Smooth muscle cell (in vitro differentiated cells): ENCODE results near the gene DIPK1B. TPM values are rescaled to one million over a fixed set of nuclear protein-coding genes. Genes with fewer than 3 reads are reported as not detected.
"Not testable (repeated sequence)": the region's sequence is repeated elsewhere in the genome, so short reads cannot be mapped to it uniquely, and the experiment has no call there.

Source experiments
- DNase-seq: peaks from one replicate; lab custom pipeline; 2025; ENCODE audit not compliant: unreplicated experiment; lab: John Stamatoyannopoulos, UW
- H2AFZ ChIP-seq: fragments of 200-600 bp; sonication (generic); 2 replicates; pipeline ENCODE4 v1.6.0; 2016; ENCODE audit warnings: antibody characterized with exemption, low read depth, mild to moderate bottlenecking
- H3F3A ChIP-seq: fragments of 200-600 bp; sonication (generic); 2 replicates; pipeline ENCODE4 v1.6.0; 2017; ENCODE audit warnings: antibody characterized with exemption, low read depth
- H3K27ac ChIP-seq: fragments of 200-600 bp; sonication (generic); 2 replicates; pipeline ENCODE4 v1.5.1; 2016; ENCODE audit warnings: low read depth, mild to moderate bottlenecking
- H3K27me3 ChIP-seq: fragments of 200-600 bp; sonication (generic); 2 replicates; pipeline ENCODE4 v1.6.1; 2016; ENCODE audit warnings: low read depth, mild to moderate bottlenecking
- H3K36me3 ChIP-seq: fragments of 200-600 bp; sonication (generic); 2 replicates; pipeline ENCODE4 v1.5.1; 2016; ENCODE audit warnings: low read depth
- H3K4me1 ChIP-seq: fragments of 200-600 bp; sonication (generic); 2 replicates; pipeline ENCODE4 v1.5.1; 2016; ENCODE audit warnings: low read depth
- H3K4me2 ChIP-seq: fragments of 200-600 bp; sonication (generic); 2 replicates; pipeline ENCODE4 v1.6.0; 2016; ENCODE audit warnings: mild to moderate bottlenecking
- H3K4me3 ChIP-seq: fragments of 200-600 bp; sonication (generic); 2 replicates; pipeline ENCODE4 v1.5.1; 2016; ENCODE audit warnings: mild to moderate bottlenecking
- H3K79me2 ChIP-seq: fragments of 200-600 bp; sonication (generic); 2 replicates; pipeline ENCODE4 v1.6.0; 2016; ENCODE audit warnings: low read depth, mild to moderate bottlenecking
- H3K9ac ChIP-seq: fragments of 200-600 bp; sonication (generic); 2 replicates; pipeline ENCODE4 v1.6.0; 2016; ENCODE audit warnings: low read depth
- H3K9me3 ChIP-seq: fragments of 200-600 bp; sonication (generic); replicated peaks from 2 replicates; pipeline ENCODE4 v1.5.1; 2016; ENCODE audit warnings: low read depth
- H4K20me1 ChIP-seq: fragments of 200-600 bp; sonication (generic); 2 replicates; pipeline ENCODE4 v1.6.0; 2016; ENCODE audit warnings: low read depth
- WGBS: methylation state at CpG from one replicate; pipeline ENCODE4 v1.1.7; 2016; ENCODE audit warnings: low lambda C conversion rate; 5-methylcytosine and 5-hydroxymethylcytosine counted together
- polyA plus RNA-seq: library from polyadenylated mRNA; unstranded; fragments of >200 nt; fragmentation: Nextera tagmentation; extraction: Ambion mirVana; gene quantifications from 2 replicates; pipeline ENCODE4 v1.2.1, GENCODE V29; 2016
- total RNA-seq: library from RNA; depleted of rRNA; stranded (reverse); fragments of >200 nt; gene quantifications from 2 replicates; pipeline ENCODE4 v1.2.3, GENCODE V29; 2014
- TF ChIP-seq, protein P1 (sequence below): fragments of 200-600 bp; sonication (generic); IDR thresholded peaks from 2 replicates; pipeline ENCODE4 v1.5.1; 2017; ENCODE audit warnings: borderline replicate concordance, mild to moderate bottlenecking, antibody characterized with exemption; ENCODE audit not compliant: insufficient read depth, poor library complexity, severe bottlenecking

DIPK1B gene
- total and polyA plus RNA-seq, 2 experiments from 2014 or later = 14.6 to 58.5 TPM

DNA sequence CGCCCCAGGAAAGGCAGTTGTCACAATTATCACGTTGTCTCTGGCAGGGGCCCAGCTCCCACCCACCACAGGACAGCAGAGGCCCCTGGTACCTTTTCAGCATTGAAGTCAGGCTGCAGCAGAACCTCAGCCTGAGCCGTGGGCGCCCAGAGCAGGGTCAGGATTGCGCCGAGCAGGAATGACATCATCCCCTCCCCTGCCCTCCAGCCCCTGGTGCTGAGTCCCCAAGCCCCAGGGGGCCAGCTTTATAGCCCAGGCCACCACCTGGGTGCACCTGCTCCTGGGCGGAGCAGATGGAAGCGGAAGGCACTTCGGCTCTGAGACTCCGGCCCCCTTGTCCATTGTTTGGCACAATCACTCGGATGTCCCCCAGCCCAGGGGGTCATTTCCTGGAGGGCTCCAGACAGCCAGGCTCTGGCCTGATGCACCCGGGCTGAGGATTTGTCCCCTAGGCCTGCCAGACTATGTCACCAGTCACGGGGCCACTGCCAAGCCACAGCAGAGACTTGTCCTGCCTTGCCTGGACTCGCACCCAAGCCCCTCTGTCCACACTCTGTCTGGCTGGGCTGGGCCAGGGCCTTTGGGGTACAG, 52.0 kb downstream of the DIPK1B start, which contains the start of gene LCN15:
Gene LCN15 (minus strand): TSS at position 218 of the 591 bp plus-strand sequence. CDS start 30 bp downstream, at position 188.
- peaks cover 6% of the 10 kb centered on the region for H3K27me3 ChIP-seq
- H2AFZ ChIP-seq = no peak within 1 kb of the TSS
- H3K27ac ChIP-seq = no peak within 1 kb of the TSS
- H3K9ac ChIP-seq = no peak within 1 kb of the TSS
- no peak for DNase-seq
- WGBS = 84% methylated on average over 14 of the region's 14 CpGs
- no peaks in the 10 kb centered on the region for H3K79me2 ChIP-seq
- peaks cover 3% of the 10 kb centered on the region for H3K4me1 ChIP-seq
- TF ChIP-seq, protein P1, sequence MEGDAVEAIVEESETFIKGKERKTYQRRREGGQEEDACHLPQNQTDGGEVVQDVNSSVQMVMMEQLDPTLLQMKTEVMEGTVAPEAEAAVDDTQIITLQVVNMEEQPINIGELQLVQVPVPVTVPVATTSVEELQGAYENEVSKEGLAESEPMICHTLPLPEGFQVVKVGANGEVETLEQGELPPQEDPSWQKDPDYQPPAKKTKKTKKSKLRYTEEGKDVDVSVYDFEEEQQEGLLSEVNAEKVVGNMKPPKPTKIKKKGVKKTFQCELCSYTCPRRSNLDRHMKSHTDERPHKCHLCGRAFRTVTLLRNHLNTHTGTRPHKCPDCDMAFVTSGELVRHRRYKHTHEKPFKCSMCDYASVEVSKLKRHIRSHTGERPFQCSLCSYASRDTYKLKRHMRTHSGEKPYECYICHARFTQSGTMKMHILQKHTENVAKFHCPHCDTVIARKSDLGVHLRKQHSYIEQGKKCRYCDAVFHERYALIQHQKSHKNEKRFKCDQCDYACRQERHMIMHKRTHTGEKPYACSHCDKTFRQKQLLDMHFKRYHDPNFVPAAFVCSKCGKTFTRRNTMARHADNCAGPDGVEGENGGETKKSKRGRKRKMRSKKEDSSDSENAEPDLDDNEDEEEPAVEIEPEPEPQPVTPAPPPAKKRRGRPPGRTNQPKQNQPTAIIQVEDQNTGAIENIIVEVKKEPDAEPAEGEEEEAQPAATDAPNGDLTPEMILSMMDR = no peak
- H3K36me3 ChIP-seq = no peaks in the 10 kb centered on the region
- no peaks in the 10 kb centered on the region for H4K20me1 ChIP-seq
- no peak within 1 kb of the TSS for H3K4me3 ChIP-seq
- no peaks in the 10 kb centered on the region for H3K9me3 ChIP-seq
- no peaks in the 10 kb centered on the region for H3F3A ChIP-seq
- H3K4me2 ChIP-seq = no peak within 1 kb of the TSS

DNA sequence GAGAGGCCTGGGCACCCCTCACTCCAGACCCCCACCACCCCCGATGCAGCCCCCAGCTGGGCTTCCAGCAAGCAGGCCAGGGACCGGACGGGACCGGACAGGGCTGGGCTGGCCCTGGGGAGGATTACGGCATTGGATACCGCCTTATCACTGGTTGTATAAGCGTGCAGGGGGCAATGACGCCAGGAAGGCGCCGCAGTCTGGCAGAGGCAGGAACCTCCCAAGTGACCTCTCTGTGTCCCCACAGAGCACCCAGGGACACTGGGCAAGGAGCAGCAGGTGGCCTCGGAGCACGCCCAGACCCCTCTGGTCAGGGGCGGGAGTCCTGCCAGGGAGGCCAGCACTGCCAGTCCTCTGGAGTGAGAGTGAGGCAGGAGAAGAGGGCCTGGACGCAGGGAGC, 52.7 kb downstream of the DIPK1B start:
- TF ChIP-seq, protein P1 = no peak
- no peaks in the 10 kb centered on the region for H3K79me2 ChIP-seq
- 96% methylated on average over 14 of the region's 14 CpGs for WGBS

DNA sequence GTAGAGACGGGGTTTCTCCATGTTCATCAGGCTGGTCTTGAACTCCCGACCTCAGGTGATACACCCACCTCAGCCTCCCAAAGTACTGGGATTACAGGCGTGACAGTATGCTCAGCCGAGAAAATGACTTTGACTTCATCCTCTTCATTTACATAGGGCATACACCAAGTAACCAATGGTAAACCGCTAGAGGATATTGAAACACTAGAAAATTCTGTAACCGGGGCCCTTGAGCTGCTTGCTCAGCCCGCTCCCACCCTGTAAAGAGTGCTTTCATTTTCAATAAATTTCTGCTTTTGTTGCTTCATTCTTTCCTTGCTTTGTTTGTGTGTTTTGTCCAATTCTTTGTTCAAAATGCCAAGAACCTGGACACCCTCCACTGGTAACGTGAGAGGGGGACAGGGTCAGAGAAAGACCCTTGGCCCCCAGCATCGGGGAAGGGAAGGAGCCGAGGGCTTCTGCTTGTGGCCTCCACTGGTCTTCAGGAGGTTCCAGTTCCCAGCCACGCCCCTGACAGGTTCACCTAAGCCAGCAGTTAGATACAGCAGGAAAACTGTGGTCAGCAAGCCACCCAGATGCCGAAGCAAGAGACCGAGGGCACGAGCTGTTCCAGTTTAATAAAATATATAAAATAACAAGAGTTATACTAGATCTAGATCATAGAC, 53.5 kb downstream of the DIPK1B start:
- WGBS = 89% methylated on average over 14 of the region's 14 CpGs
- H3K27me3 ChIP-seq, H3K27ac ChIP-seq, H3F3A ChIP-seq, H2AFZ ChIP-seq, H3K4me1 ChIP-seq, H3K9me3 ChIP-seq, H3K36me3 ChIP-seq, H4K20me1 ChIP-seq, DNase-seq, H3K4me3 ChIP-seq, H3K9ac ChIP-seq, H3K4me2 ChIP-seq, H3K79me2 ChIP-seq: not testable (repeated sequence)

More for the DNA sequence above, 52.7 kb downstream of the DIPK1B start:
- Histone ChIP-seq H4K20me1 (no peaks in the 10 kb centered on the region), H3K4me1 (peaks cover 3% of the 10 kb centered on the region), H2AFZ (no peak overlapping the region), H3K9ac (no peak overlapping the region), H3K27me3 (peaks cover 6% of the 10 kb centered on the region), H3K27ac (no peak overlapping the region), H3K4me2 (no peak overlapping the region), H3F3A (no peaks in the 10 kb centered on the region), H3K9me3 (no peaks in the 10 kb centered on the region), H3K4me3 (no peak overlapping the region), H3K36me3 (no peaks in the 10 kb centered on the region)
- no peak for DNase-seq

DNA sequence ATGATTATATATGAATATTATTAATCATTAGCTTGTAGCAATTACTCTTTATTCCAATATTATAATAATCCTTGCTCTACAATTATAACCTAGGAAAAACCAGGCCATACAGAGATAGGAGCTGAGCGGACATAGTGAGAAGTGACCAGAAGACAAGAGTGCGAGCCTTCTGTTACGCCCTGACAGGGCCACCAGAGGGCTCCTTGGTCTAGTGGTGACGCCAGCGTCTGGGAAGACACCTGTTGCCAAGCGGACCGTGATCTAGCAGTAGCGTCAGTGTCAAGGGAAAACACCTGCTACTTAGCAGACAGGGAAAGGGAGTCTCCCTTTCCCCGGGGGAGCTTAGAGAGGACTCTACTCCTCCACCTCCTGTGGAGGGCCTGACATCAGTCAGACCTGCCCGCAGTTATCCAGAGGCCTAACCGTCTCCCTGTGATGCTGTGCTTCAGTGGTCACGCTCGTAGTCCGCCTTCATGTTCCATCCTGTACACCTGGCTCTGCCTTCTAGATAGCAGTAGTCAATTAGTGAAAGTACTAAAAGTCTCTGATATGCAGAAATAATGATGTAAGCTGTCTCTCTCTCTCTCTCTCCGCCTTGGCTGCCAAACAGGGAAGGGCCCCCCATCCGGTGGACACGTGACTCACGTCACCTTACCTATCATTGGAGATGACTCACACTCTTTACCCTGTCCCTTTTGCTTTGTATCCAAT, 54.2 kb downstream of the DIPK1B start:
- H4K20me1 ChIP-seq, H3K9me3 ChIP-seq, H3K79me2 ChIP-seq, H3K27me3 ChIP-seq, H3K4me3 ChIP-seq, H3K36me3 ChIP-seq, H3K9ac ChIP-seq, DNase-seq, H3F3A ChIP-seq, H3K4me2 ChIP-seq, H3K4me1 ChIP-seq, H3K27ac ChIP-seq, H2AFZ ChIP-seq: not testable (repeated sequence)
- TF ChIP-seq, protein P1 = peak; percentile 44
- WGBS = 47% methylated on average over 18 of the region's 18 CpGs
